Prostate gland (tissue), 2 donors: ENCODE measurements around the gene SYT15B. TPM values are rescaled to one million over a fixed set of nuclear protein-coding genes. Genes with fewer than 3 reads are reported as not detected.
"Not testable (repeated sequence)": the region's sequence is repeated elsewhere in the genome, so short reads cannot be mapped to it uniquely, and the experiment has no call there.

ENCODE experiments used
- DNase-seq: peaks from one replicate; pipeline ENCODE4 v3.0.0-alpha.2; 2019; ENCODE audit warnings: low spot score
- H3K27ac ChIP-seq, 2 donors: fragments of 200-600 bp; sonication (generic); 2 replicates each; pipeline ENCODE4 v1.5.1; 2017 to 2019
- H3K27me3 ChIP-seq: fragments of 200-600 bp; sonication (generic); replicated peaks from 2 replicates; pipeline ENCODE4 v1.5.1; 2019; ENCODE audit not compliant: insufficient read depth
- H3K36me3 ChIP-seq, 2 donors: fragments of 200-600 bp; sonication (generic); 1 replicate in 1 of 2; 2 replicates in 1 of 2; pipeline versions ENCODE4 v1.5.1 to v1.8.1; 2017 to 2019
- H3K4me1 ChIP-seq: fragments of 200-600 bp; sonication (generic); replicated peaks from 2 replicates; pipeline ENCODE4 v1.5.1; 2019
- H3K4me3 ChIP-seq, 2 donors: fragments of 200-600 bp; sonication (generic); 2 replicates each; pipeline ENCODE4 v1.5.1; 2017 to 2019
- H3K9me3 ChIP-seq: fragments of 200-600 bp; sonication (generic); 2 replicates; pipeline ENCODE4 v1.5.1; 2017
- WGBS: methylation state at CpG from one replicate; pipeline ENCODE4 v1.1.5; 2018; 5-methylcytosine and 5-hydroxymethylcytosine counted together
- intact Hi-C: fragments of 100-400 bp; cut with DNase I; formaldehyde crosslinking; loops from one replicate; pipeline ENCODE4 v1.14.2; 2022
- total RNA-seq, 2 donors: library from RNA; depleted of rRNA; stranded (reverse); fragments of >200 nt; gene quantifications; one replicate each; pipeline ENCODE4 v1.1.0, GENCODE V29; 2016

SYT15B gene
- total RNA-seq, 2 donors from 2014 or later: 3.0 to 4.6 TPM

DNA sequence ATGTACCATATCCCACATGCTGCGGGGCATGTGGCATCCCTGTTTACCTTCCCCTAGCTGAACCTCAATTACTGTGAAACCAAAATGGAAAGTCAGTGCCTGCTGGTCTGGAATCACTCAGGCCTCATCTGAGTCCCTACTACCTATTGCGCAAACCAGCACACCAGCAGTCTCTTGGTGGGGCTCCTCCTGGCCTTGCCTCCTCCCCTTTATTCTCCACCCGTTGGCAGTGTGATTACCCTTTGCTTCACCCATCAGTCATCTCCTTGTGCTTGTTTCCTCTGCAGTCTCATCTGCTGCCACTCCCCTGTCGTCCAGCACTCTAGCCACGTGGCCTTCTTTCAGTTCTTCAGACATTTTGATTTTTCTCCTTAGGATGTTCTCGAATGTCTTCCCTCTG lies 39.3 kb downstream of the SYT15B start:
- H3K27ac ChIP-seq, intact Hi-C loops, DNase-seq, H3K36me3 ChIP-seq, H3K4me1 ChIP-seq, H3K4me3 ChIP-seq, H3K27me3 ChIP-seq, H3K9me3 ChIP-seq: not testable (repeated sequence)
- WGBS: 90% methylated on average over 2 of the region's 6 CpGs

DNA sequence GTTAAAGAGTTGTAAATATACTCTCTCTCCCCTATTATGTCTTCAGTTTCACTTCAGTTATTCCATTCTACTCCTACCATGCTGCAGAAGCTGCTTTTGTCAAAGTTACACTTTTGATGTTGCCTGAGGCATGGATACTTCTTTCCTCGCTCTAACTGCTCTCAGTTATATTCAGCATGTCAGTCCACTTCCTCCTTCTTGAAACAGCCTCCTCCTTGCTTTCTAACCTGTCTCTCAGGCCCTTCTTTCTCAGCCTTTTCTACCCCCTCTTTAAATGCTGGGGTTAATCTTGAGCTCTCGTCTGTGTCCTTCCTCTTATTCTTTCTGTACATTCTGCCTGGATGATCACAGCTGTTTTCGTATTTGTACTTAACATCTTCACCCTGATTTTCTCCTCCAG lies 40.0 kb downstream of the SYT15B start:
- DNase-seq, H3K9me3 ChIP-seq, H3K36me3 ChIP-seq, H3K27me3 ChIP-seq, H3K27ac ChIP-seq, H3K4me3 ChIP-seq, intact Hi-C loops, H3K4me1 ChIP-seq: not testable (repeated sequence)
- no CpG with 5 or more reads among the region's 3 CpGs for WGBS

DNA sequence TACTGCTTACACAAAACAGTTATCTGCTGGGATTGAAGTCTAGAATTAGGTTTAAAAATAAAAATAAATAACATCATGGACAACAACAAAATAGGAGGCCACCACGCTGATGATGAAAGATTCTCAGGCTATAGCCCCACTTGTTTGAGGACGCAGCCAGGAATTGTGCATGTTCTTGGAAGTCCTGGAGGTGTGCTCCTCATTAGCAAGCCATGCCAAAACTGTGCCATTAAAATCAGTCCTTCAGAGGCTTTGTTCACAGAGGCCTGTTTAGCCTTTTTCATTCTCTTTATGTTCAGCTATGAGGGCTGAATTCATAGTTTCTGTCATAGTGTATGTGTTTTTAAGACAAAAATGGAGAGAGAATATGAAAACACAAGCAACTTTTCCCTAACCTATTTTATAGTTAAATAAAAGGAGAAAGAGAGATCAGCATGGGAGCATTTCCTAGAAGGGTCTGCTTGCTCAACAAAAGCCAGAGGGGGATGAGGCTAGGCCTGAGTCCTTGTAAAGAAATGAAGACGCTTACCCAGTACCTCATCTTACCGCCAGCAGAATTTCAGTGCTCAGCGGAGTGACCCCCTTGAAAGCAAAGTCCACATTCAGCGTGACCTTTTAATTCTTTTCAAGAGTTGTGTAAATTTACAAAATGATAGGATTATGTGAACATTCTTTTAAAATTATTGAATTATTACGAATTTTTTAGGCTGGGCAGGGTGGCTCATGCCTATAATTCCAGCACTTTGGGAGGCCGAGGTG lies 46.2 kb downstream of the SYT15B start:
- not testable (repeated sequence) for H3K27me3 ChIP-seq

More for the DNA sequence above, 46.2 kb downstream of the SYT15B start:
- H3K4me3 ChIP-seq, H3K9me3 ChIP-seq, H3K4me1 ChIP-seq, intact Hi-C loops, DNase-seq, H3K27ac ChIP-seq, H3K36me3 ChIP-seq: not testable (repeated sequence)
- no CpG with 5 or more reads among the region's 8 CpGs for WGBS

Other genes with a start within 250 kb of the SYT15B start
- 1 to 10 TPM; 6.8 to 9.5 TPM for gene AGAP9, start 240.0 kb downstream of the SYT15B start, total RNA-seq
- 1 to 10 TPM; 5.6 to 8.9 TPM for gene NPY4R2, start 155.1 kb upstream of the SYT15B start, total RNA-seq
- gene FAM25C, start 236.2 kb upstream of the SYT15B start, total RNA-seq: not detected